Right lobe of liver (tissue), 4 donors: ENCODE results near the gene TXNDC8.

Experiments used
- POLR2A ChIP-seq: fragments of 450-650 bp; IDR thresholded peaks from one replicate; pipeline ENCODE4 v1.6.1; 2017; ENCODE audit warnings: antibody characterized with exemption, mild to moderate bottlenecking
- TF ChIP-seq, protein P1 (sequence below), 4 donors: fragments of 200-600 bp in 3 of 4; fragments of 450-650 bp in 1 of 4; IDR thresholded peaks; one replicate each; pipeline versions ENCODE4 v1.5.1 to v1.8.0; 2016 to 2022; ENCODE audit warnings: antibody characterized with exemption in 4 of 4, mild to moderate bottlenecking in 2 of 4
- donor health status: DM: no; HTN: no; CAD: no.
- donor health status: DM: no; HTN: no; CAD: no.
- donor health status: DM: no; HTN: yes; CAD: no.

DNA sequence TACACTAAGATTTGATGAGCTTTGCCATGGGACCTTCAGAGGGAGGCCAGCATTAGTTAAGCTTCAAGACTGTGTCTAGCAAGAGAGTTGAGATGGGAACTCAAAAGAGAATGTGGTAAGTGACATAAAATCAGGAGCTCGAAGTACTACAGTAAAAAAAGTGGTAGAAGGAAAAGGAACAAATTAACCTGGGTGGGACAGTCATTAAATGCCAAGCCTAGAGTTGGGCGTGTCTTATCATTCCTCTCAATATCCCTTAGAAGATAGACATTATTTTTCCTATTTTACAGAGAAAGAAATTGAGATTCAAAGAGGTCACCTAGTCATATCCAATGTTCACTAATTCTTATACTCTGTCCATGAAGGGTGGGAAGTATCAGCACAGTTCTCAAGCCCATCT lies 78.1 kb downstream of the TXNDC8 start:
- TF ChIP-seq, protein P1, sequence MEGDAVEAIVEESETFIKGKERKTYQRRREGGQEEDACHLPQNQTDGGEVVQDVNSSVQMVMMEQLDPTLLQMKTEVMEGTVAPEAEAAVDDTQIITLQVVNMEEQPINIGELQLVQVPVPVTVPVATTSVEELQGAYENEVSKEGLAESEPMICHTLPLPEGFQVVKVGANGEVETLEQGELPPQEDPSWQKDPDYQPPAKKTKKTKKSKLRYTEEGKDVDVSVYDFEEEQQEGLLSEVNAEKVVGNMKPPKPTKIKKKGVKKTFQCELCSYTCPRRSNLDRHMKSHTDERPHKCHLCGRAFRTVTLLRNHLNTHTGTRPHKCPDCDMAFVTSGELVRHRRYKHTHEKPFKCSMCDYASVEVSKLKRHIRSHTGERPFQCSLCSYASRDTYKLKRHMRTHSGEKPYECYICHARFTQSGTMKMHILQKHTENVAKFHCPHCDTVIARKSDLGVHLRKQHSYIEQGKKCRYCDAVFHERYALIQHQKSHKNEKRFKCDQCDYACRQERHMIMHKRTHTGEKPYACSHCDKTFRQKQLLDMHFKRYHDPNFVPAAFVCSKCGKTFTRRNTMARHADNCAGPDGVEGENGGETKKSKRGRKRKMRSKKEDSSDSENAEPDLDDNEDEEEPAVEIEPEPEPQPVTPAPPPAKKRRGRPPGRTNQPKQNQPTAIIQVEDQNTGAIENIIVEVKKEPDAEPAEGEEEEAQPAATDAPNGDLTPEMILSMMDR (IDR thresholded peaks at IDR 0.05): no peak
- TF ChIP-seq POLR2A: no peak
